SIG-M5 (cell line): ENCODE results near the gene ZNF423.

Experiments used
- DNase-seq: peaks from one replicate; lab custom pipeline; 2025; lab: John Stamatoyannopoulos, UW

The ZNF423 gene

DNA sequence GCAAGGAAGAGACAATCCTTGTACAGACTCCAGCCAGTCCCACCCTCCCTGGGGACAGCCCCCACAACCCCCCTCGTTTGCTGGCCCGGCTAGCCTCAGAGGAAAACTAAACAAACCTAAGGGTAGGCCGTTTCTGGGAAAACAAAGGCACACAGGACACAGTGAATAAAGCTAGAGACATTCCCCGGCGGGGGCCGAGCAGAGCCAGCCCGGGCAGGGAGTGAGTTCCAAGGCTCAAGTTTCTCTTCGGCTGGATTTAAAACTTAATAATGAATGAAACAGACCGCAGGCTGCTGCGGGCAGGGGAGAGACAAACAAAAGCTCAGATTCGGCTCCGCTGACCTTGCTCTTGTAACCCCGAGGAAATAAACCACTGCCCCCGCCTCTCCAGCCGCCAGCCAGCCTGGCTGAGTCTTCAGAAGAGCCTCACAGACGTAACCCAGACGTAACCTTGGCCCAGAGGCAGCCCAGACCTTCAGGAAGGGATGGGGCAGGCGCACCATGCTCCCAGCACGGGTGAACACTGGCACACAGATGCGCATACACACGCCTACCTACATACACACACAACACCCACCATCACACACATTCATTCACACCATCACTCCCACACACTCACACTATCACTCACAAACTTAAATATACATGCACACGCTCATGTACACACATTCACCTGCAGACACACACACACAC lies 216.0 kb downstream of the ZNF423 start:
- no peak for DNase-seq

DNA sequence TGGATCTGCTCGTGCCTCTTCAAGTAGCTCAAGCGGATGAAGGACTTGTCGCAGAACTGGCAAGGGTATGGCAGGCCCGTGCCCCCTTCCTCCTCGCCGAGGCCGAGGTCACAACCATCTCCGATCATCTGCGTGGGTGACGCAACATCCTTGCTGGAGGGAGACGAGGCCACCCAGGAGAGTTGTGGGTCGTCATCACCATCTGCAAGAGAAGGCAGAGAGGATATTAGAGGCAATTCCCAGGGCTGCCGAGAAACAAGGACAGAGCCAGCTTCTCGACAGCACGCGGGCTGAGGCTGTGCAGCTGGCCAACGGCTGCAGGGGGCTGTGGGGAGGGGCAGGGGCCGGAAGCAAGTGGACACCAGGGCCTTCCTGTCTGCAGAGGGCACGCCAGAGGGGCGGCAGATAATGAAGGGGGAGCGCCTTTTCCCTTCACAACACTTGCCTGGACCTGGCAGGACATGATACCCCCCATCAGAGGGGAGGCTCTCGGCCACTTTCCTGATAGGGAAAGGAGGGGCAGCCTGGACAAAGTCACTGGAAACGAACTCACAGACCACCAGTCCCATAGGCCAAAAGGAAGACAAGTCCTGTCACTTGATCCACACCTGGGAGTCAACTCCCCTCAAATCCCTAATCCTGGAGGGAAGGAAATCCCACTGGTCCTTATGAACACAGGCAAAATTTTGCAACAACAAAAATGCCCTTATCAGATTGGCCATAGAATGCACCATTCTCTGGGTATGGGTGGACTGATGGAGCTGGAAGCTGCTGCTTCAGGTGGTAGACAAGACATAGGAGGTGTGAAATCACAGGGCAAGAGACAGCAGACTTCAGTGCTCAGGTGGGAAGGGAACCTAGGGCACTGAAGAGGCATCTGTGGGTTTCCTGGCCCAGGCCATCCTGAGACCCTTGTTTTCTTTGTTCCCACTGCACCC lies 217.0 kb downstream of the ZNF423 start:
- DNase-seq: no peak

DNA sequence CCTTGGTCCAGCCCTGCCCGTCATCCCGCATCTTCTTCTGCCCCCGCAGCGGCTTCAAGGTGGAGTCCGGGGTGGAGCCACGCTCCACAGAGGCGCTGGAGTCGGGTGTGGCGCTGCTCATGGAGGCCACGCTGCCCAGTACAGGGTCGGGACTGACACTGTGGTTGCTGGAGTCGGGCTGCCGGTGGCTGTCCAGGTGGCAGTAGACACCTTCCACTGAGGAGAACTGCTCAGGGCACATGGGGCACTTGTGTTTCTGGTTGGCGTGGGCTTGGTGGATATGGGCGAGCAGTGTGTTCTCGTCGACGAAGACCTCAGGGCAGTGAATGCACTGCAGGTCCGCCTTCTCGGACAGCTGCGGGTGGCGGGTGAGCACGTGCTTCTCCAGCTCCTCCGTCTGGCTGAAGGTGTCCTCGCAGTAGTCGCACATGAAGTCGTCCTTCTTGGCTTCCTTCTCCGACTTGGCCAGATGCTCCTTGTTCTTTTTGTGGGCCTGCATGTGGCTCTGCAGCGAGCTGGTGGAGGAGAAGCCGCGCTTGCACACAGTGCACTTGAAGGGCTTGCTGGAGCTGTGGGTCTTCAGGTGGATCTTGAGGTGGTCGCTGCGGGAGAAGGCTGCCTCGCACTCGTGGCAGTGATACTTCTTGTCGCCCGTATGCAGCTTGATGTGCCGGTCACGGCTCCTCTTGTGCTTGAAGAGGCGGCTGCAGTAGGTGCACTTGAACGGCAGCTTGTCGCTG lies 217.8 kb downstream of the ZNF423 start:
- no peak for DNase-seq

DNA sequence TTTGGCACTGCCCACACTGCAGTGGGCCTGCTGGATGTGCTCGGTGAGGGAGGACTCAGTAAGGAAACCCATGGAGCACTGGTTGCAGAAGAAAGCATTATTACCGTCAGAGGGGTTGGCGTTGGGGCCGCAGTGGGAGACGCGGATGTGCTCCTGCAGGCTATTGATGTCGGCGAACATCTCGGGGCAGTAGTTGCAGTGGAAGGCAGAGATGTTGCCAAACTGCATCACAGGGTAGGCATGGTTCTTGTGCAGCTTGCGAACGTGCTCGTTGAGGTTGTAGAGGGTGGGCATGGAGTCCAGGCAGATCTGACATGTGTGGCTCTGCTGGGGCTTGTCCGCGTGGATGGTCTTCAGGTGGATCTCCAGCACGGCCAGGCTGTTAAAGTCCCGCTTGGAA lies 218.4 kb downstream of the ZNF423 start:
- no peak for DNase-seq

DNA sequence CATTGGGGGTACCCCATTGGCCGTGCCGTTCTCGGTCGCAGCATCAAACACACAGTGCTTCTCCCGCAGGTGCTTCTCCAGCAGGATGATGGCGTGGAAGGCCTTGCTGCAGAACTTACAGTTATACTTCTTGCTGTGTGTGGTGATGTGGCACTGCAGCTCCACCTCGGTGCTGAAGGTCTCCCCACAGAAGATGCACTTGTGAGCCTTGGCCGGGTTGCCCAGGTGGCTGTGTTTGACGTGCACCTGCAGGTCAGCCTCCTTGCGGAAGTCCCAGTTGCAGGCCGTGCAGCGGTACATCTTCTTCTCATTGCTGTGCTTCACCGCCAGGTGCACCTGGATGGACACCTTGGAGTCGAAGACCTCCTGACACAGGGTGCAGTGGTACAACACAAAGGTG lies 219.3 kb downstream of the ZNF423 start:
- DNase-seq: no peak

DNA sequence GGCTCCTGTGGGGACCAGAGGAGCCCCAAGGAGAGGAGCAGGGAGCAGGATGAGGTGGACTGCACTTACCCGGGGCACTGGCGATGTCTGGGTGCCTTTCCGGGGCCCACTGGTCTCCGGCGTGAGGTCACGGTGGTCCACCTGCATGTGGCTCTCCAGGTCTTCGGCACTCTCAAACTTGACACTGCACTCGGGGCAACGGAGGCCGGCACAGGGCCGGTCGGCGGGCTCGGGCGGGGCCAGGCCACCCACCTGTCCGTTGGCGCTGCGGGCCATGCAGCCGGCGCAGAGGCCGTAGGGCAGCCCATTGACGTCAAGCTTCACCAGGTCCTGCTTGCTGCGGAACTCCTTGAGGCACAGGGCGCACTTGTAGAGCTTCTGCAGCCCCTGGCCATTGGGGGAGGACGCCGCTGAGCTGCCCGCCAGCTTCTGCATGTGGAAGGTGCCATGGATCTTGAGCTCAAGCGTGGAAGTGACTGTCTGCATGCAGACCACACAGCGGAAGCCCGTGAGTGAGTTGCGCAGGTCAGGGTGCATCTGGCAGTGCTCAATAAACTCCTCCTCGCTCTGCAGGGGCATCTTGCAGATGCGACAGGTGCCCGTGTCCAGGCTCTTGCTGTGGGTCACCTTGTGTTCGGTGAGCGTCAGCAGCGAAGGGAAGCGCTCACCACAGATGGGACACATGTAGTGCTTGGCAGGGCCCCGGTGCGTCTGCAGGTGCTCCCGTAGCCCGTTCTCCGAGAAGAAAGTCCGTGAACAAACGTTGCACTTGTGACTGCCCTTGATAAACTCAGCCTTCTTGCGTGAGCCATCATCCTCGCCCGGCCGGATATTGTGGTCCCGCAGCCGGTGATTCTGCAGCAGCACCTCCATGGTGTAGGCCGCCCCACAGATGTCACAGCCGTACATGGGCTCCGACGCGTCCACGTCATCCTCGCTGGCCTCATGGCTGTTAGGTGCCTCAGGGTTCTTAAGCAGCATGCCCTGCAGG lies 220.0 kb downstream of the ZNF423 start:
- no peak for DNase-seq

DNA sequence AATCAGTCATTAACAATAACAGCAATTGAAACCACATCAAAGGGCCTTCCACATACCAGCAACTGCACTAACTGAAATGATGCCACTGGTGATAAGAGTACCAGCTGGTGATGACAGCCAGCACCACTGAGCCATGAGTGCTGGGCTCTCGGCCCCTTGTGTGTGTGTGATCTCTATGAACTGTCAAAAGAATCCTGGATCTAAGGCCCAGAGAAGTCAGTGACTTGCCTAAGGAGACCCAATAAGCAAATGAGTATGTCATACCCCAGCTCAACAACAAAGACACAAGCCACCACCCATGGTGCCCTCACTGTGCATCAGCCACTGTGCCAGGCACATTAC lies 220.9 kb downstream of the ZNF423 start:
- no peak for DNase-seq

DNA sequence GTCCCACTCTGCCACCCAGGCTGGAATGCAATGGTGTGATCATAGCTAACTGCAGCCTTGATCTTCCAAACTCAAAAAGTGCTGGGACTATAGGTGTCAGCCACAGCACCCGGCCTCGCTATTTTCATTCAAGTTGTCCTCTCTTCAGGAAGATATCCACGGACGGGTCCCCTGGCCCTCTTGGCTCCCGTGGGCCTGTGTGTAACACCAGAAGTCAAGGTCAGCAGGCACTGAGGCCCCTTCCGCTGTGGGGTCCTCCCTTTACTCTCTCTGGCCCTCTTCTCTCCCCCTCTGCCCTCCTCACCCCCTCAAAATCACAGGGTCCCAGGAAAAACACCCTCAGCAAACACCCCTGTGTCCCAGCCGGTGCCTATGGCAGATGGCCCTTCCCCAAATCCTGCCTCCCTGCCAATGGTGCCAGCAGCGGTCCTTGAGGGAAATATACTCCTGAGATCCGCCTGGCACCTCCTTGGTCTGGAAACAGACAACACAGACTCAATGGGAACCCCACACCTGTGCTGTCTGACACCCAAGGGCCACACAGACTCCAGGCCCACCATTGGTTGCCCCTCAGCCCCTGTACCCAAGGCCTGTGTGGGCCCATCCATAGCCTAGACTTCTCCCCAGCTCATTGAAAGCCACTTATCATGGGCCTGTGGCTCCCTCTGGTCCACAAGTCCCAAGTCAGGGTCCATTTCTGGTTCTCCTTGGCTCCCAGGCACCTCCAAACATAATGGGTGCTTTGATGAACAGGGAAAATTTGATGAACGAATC lies 221.5 kb downstream of the ZNF423 start:
- no peak for DNase-seq

DNA sequence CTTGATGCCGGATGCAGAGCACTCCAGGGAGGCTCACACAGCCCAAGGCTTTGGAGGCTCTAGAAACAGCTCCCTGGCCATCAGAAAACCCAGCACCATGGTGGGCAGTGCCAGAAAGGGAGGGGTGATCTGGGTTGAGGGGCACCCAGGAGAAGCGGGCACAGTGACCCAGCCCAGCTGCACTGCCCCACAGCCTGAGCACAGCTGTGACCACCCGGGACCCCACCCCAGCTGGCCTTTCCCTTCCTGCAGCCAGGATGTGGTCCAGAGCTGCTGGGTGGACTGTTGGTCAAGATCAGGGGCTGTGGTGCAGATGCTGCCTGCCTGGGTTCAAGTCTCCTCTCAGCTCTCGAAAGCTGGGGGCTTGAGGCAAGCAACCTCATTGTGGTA lies 223.1 kb downstream of the ZNF423 start:
- no peak for DNase-seq

DNA sequence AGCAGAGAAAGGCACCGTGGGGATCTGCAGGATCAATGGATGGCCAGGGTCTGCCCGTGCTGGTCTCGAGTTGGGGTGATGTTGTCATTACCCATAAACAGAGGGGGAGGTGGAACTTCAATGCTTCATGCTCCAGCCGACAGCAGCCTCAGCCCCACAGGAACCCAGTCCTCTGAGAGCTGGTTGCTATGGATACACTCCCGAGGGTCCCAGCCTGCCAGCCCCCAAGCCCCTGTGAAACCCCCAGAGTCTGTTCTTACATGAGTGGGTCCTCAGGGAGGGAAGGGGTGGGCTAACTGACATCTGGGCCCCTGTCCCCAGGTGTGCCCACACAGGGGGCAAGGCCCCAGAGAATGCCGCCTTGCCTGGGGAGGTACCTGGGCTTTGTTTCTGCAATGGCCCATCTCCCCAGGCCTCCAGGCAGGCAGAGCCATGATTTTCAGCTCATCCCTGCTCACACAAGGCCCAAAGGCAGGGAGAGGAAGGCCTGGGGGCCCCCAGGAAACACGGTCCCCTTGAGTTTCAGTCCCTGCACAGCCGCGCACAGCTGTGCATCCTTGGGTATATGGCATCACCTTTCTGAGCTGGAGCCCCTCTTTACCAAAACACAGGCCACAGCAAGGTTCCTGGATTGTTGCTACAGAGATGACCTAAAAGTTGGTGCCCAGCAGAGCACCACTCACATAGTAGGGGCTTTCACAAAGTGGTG lies 223.7 kb downstream of the ZNF423 start:
- DNase-seq: no peak

DNA sequence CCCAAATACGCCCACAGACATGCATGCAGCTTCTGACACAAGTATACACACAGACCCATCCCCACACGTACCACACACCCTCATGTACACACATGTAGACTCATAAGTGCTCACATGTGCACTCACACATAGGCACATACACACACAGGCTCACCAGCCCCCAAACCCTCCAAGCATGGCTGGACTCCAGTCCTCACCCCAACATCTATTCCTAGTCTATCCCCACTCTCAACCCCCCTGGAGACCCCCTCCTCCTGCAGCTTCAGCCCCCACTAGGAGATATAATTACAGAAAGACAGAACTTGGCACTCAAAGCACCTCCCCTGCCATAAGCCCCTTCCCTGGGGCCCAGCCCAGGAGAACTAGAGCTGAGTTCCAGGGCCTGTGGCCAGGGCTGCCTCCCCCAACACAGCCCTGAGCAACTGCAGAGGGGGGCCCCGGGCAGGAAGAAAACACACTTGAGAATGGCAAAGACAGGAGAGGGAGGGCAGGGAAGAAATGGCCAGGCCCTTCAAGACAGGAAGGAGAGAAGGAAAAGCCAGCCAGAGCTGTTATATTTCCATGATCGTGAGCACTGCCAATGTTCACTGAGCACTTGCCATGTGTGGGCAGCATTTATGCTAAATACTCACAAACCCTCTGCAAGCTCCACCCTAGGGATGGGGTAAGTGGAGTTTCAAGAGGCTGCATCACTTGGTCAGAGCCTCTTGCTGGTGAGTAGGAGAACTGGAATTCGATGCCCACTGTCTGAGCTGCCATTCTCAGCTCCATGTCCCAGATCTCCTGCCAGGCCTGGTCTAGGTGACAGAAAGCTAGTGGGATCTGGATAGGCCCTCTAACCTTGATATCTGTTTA lies 224.5 kb downstream of the ZNF423 start:
- no peak for DNase-seq

DNA sequence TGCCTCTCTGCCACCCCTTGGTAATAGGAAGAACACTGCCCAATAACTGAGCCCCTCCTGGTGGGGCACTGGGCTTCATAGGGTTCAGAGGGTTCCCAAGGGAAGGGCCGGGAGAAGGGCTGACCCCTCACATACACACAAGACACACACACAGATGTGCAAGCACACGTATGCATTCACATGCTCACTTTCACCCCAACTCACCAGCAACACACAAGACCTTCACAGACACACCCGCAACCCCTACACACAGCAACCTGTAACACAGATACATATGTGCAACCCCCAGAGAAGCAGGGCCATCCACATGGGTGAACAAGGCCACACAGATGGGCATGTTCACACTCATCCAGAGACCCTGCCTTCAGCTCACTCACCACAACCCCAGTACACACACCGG lies 225.1 kb downstream of the ZNF423 start:
- no peak for DNase-seq

DNA sequence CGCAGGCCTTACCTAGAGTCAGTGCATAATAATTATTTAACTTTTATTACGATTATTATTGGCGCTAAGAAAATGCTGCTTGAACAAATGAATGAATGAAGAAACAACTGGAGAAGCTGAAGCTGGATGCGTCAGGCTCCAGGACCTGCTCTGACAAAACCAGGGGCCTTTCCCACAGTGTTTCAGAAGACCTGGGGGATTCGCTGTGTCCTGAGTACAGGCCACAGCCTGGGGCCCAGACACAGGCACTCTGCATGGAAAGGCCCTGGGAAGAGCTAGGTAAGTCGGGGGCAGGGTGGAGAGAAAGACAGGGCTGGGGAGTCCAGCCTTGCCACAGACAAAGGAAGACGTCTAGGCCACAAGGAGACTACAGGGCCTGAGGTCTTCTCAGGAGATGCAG lies 226.1 kb downstream of the ZNF423 start:
- no peak for DNase-seq

DNA sequence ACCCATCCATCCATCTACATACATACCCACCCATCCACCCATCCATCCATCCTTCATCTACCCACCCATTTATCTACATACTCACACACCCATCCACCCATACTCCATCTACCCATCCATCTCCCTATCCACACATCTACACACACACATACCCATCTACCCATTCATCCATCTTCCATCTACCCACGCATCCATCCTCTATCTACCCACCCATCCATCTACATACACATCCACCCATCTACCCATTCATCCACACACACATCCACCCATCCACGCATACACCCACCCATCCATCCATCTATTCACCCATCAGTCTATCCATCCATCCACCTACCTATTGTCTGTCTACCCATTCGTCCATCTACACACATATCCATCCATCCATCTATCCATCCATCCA lies 227.8 kb downstream of the ZNF423 start:
- no peak for DNase-seq

DNA sequence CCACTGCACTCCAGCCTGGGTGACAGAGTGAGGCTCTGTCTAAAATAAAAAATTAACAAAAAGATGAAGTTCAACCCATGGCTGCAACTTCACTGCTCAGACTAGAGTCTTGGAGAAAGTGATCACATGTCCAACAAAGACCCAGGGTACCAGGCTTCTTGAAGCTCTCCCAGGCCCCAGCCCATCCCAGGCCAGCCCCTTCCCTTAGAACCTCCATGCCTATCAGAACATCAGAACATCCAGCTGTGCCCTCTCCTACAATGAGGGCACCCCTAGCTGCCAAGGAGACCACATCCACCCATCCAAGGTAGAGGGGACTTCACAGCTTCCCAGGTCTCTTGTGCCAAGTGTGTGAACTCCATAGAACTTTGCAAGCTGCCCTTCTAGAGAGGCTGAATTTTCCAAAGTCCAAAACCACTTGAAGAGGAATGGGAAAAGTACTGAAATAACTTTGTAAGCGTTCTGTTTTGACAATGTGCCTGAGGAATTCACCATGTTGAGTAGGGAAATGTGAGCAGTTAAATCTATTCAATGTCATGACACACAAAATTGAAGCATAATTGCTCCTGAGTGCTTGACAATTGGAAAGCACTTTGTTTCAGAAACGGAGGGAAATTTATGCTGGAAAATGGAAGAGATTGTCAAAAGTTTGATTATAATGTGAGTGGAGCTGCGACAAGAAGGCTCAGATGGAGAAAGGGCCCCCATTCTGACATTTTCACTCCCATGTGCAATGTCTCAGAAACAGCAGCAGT lies 230.4 kb downstream of the ZNF423 start:
- DNase-seq: no peak

DNA sequence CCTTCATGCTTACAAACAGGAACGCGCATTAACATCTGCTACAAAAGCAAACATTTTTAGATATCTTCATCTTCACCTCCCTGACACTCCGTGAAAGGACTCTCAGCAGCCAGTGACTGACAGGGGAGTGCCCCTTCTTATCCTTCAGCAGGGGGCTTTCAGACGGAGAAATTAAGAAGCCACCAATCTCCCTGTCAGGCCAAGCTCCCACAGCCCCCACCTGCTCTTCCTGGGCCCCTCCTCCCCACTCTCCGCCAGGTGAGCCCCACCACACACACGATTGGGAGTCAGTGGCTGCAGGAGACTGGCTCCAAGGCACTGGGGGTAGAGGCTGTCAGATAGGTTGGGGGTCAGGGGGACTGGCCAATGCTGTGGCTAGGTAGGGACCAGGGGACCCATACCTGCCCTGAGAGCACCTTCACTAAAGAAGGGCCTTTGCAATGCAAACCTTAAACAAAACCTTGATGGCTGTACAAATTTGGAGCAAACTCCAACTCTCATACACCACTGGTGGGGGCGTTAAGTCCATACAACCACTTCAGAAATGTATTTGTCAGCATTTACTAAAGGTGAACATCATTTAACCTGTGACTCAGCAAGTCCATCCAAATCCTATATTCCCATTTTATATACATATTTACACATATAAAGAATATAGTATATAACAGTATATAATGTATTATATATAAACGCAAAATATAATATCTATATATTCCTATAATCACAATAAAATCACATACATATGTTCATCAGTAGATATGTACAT lies 232.2 kb downstream of the ZNF423 start:
- no peak for DNase-seq
